GM18505 (cell line): ENCODE measurements around the gene CYP1B1.
"Not testable (repeated sequence)": the region's sequence is repeated elsewhere in the genome, so short reads cannot be mapped to it uniquely, and the experiment has no call there.

Source experiments
- ATAC-seq: cut with Tn5 transposase; IDR thresholded peaks from one replicate; pipeline ENCODE4 v1.9.1; 2021; ENCODE audit not compliant: unreplicated experiment
- POLR2A ChIP-seq: IDR thresholded peaks from 4 replicates; pipeline ENCODE4 v1.6.1; 2011; ENCODE audit warnings: borderline replicate concordance; ENCODE audit not compliant: insufficient read depth, insufficient read length; ENCODE audit errors: extremely low read depth

The CYP1B1 gene

DNA sequence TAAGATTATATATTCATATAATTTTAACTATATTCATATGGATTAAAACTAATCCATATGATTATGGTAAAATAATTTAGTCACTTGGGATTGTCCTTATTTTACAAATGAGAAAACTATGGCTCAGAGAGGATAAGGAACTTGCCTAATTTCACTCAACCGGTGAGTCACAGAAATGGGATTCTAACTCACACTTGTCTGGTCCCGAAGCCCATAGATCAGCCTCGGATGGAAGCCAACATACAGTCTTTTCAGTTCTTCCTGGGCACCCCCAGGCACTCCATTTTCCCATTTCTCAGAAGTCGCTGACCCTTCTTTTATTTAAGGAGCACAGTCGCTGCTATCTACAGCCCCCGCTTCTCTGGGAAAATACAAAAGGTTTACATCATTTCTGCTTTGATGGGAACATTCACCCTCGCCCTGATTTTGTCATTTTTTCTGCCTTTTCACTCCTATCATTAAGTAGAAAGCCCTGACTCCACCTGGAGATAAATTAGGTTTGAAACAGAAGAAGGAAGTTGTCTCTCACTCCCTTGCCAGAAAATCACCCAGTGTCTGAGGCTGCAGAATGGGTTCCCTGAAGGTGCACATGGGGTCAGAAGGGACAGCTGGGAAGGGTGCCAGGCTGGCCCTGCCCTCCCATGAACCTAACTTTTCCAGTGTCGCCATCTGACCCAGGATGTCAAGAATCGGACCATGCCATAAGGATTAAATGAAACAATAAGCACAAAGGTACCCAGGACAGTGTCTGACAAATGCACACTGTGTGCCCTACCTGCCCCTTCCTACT, 36.6 kb downstream of the CYP1B1 start:
- ATAC-seq: no peak

GRCh38 chr2:38038682-38039081, 37.3 kb downstream of the CYP1B1 start:
- TF ChIP-seq POLR2A: no peak
- no peak for ATAC-seq

More for the DNA sequence above, 36.6 kb downstream of the CYP1B1 start:
- TF ChIP-seq POLR2A: no peak

DNA sequence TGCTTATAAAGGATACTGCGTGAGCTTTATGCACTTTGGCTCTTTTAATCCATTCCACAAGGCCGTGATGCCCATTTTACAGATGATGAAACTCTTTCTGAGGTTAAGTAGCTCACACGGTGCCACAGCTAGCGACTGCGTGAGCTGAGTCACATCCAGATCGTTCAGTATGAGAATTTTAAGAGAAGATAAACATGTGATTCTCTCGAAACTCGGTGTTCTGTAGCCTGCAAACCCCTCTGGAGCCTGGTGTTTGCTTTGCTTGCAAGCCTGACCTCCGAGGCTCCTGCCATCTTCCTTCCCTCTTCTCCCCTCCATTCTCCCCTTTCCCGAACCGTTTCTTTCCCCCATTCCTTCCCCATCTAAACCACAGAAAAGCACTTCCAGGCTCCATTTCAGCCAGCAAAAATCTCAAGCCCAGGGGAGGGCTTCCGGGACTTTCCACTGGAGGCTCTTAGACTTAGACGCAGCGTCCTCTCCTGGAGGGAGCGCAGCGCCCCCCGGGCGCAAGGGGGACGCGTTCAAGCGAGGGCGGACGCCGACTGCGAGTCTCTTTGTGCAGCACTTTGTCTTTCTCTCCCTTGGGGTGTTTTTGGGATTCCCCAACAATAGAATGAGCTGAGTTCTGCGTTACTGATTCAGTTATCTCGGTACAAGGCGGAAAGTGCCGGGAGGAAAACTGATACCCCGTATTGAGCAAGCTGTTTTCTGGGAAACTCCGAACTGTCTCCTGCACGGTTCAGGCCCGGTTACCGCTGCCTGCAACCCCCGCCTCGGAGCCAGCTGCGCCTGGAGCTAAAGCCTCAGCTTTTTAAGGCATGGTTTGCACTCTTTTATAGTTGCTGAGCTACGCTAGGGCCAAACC, 38.0 kb downstream of the CYP1B1 start:
- peak; percentile 48 for TF ChIP-seq POLR2A
- ATAC-seq: peak; percentile 81

DNA sequence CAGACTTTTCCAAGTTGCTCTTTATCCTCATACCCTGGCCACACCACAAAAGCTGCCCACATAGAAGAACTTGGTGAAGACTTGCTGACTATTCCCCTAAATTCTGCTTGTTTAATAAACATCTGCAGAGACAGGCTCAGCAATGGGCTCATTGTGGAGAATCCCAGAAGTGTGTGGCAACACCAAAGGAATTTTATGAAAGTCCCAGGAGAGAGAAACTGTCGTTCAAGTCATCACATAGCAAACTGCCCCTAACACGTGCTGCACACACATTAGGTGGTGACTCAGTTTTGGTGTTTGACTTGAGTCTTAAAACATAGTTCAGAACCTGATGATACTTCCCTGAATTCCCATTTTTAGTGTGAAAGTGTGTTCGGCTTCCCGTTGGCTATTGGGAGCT, 38.6 kb downstream of the CYP1B1 start:
- no peak for ATAC-seq
- TF ChIP-seq POLR2A: no peak

DNA sequence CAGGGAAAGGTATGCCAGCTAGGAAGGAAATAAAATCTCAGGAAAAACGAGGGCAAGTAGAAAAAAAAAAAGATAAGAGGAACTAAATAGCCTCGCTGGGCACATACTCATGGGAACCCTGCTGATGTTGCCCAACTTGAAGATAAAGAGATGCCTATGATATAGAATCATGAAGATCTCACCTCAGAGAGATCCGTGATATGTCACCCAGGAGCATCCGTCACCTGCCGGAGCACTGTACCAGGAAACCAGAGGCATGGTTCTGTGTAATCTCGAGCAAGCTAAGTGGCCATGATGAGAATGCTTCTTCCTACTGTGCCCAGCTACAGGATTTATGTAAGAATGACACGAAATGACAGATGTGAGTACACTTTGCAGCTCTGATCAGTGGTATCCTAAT, 40.0 kb downstream of the CYP1B1 start:
- ATAC-seq: no peak

DNA sequence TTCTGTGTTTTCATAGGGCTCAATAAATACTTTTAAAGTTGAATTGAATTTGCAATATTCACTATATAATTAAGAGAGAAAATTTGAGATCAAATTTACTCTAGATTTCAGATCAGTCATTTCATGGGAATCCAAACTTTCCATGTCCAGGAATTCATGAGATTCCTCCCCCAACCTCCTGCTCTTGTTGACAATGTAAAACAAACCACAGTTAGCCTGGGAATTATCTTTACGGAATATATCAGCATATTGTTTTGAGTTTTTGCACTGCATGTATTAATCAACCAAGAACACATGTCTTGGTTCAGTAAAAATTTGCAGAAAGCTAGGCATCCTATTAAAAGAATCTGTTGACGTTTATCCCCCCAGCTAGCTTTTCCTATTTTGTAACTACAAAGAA, 42.3 kb downstream of the CYP1B1 start:
- no peak for ATAC-seq
- TF ChIP-seq POLR2A: no peak

More for the DNA sequence above, 40.0 kb downstream of the CYP1B1 start:
- no peak for TF ChIP-seq POLR2A

- ATAC-seq: no peak
- no peak for TF ChIP-seq POLR2A
These were observed 43.0 kb downstream of the CYP1B1 start for GRCh38 chr2:38032946-38033345.

GRCh38 chr2:38030635-38031355, 45.2 kb downstream of the CYP1B1 start:
- no peak for ATAC-seq

DNA sequence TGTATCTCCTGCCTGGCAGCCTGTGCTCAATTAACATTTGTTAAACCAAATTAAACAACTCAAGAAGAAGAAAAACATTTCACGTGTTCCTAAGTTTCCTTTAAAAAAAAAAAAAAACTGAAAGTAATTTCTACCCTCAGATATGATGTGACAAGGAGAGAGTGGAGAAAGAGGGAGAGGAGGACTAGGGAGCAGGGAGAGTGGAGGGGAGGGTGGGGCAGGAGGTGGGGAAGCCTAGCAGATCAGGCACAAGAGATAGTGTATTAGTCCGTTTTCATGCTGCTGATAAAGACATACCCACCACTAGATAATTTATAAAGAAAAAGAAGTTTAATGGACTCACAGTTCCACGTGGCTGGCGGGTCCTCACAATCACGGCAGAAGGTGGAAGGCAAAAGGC, 46.4 kb downstream of the CYP1B1 start:
- no peak for ATAC-seq
- no peak for TF ChIP-seq POLR2A

More at GRCh38 chr2:38030635-38031355, 45.2 kb downstream of the CYP1B1 start:
- no peak for TF ChIP-seq POLR2A

DNA sequence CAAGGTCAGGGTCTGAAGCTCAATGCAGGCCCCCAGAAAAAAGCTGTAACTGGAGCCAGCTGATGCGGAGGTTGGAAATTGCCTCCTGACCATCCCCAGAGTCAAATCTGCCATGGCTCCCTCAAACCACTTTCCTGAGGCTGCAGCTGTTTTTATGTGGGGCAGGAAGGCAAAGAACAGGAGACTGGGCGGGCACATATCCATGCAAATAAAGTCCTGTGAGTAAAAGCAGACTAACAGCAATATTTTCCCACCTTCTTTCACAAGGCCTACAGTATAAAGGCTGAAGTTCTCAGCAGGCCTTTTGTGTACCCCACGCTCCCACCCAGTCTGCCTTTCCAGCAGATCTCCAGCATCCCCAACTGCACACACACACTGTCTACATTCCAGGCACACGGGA, 47.1 kb downstream of the CYP1B1 start:
- ATAC-seq: no peak
- no peak for TF ChIP-seq POLR2A

DNA sequence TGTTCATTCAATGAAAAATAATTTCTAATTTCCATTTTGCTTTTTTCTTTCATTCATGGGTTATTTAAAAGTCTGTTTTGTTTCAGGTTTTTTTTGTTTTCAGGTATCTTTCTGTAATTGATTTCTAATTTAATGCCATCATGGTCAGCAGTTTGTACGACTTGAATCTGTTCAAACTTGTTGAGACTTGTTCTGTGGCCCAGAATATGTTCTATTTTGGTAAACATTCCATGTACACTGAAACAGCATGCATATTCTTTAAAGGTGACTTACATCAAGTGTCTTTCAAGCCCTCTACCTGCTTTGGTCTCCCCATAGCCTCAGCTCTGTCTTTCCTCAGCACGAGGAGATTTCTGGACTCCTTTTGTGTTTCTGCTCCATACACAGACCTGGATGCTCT, 49.1 kb downstream of the CYP1B1 start:
- TF ChIP-seq POLR2A: no peak
- no peak for ATAC-seq

DNA sequence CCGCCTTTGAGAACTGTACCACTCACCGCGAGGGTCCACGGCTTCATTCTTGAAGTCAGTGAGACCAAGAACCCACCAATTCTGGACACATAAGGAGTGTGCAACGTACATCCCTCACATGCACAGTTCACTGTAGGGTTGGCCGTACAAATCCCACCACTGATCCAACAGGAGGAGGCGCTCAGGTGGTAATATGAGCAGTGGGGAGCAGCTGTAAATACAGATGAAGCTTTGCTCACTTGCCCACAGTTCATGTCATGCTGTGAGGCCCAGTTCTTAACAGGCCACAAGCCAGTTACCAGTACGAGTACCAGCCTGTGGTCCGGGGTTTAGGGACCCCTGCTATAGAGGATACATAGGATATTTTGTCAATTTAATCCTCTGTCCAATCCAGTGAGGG, 54.4 kb downstream of the CYP1B1 start:
- no peak for TF ChIP-seq POLR2A
- no peak for ATAC-seq

- ATAC-seq: not testable (repeated sequence)
These were observed 55.4 kb downstream of the CYP1B1 start for GRCh38 chr2:38020359-38021069.

DNA sequence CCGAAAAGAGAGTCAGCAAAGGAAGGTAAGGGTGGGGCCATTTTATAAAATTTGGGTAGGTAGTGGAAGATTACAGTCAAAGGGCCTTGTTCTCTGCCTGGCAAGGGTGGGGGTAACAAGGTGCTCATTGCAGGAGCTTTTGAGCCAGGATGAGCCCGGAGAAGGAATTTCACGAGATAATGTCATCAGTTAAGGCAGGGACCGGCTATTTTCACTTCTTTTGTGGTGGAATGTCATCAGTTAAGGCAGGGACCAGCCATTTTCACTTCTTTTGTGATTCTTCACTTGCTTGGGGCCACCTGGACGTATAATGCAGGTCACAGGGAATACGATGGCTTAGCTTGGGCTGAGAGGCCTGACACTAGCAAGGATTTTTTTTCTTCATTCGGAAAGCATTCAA, 58.1 kb downstream of the CYP1B1 start:
- TF ChIP-seq POLR2A: no peak
- ATAC-seq: no peak
